Measurements from ENCODE around the gene TROAP. TPM values are rescaled to one million over a fixed set of nuclear protein-coding genes. Genes with fewer than 3 reads are reported as not detected.
"Not testable (repeated sequence)": the region's sequence is repeated elsewhere in the genome, so short reads cannot be mapped to it uniquely, and the experiment has no call there.

The TROAP gene
- polyA plus RNA-seq, 10 donors: 8.2 to 22.0 (median 11.0) TPM

- no peak for DNase-seq
Measured at GRCh38 chr12:49327887-49328286, 4.8 kb downstream of the TROAP start.

DNA sequence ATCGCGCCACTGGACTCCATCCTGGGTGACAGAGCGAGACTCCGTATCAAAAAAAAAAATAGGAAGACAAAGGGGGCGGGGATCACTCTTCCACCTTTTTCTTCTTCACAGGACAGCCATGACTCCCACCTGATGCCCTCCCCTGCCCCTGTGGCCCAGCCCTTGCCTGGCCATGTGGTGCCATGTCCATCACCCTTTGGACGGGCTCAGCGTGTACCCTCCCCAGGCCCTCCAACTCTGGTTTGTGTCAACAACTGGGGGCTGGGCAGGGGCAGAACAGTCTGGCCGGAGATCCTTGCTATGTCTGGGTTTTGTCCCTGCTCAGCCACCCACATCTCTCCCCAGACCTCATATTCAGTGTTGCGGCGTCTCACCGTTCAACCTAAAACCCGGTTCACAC, 5.8 kb downstream of the TROAP start:
- DNase-seq: no peak

DNA sequence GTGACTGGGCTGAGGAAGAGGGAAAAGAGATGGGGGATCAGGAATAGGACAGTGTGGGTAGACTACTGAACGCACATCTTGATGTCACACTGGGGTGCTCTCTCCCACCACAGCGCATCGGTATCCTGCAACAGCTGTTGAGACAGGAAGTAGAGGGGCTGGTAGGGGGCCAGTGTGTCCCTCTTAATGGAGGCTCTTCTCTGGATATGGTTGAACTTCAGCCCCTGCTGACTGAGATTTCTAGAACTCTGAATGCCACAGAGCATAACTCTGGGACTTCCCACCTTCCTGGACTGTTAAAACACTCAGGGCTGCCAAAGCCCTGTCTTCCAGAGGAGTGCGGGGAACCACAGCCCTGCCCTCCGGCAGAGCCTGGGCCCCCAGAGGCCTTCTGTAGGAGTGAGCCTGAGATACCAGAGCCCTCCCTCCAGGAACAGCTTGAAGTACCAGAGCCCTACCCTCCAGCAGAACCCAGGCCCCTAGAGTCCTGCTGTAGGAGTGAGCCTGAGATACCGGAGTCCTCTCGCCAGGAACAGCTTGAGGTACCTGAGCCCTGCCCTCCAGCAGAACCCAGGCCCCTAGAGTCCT, 7.1 kb downstream of the TROAP start:
- peak in 1 of 3 donors; percentile 6 for DNase-seq

DNA sequence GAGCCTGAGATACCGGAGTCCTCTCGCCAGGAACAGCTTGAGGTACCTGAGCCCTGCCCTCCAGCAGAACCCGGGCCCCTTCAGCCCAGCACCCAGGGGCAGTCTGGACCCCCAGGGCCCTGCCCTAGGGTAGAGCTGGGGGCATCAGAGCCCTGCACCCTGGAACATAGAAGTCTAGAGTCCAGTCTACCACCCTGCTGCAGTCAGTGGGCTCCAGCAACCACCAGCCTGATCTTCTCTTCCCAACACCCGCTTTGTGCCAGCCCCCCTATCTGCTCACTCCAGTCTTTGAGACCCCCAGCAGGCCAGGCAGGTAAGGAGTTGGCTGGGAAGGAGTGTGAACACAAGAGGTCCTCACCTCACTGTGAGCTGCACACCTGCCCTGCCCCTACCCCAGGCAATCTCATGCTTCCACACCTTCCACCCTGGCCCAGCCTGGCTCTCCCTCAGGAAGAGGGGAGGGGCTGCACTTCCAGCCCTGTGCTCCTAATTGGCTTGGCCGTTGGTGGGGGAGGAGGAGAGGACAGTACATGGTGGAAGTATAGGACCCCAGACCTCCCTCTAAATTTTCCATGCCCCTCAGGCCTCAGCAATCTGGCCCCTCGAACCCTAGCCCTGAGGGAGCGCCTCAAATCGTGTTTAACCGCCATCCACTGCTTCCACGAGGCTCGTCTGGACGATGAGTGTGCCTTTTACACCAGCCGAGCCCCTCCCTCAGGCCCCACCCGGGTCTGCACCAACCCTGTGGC, 7.8 kb downstream of the TROAP start:
- no peak for DNase-seq

GRCh38 chr12:49331380-49332222, 8.5 kb downstream of the TROAP start:
- DNase-seq: peak; percentile 43 to 87 (median 77)

GRCh38 chr12:49332441-49332861, 9.4 kb downstream of the TROAP start:
- DNase-seq: peak in 1 of 3 donors; percentile 26

- peak in 1 of 3 donors; percentile 30 for DNase-seq
Measured at GRCh38 chr12:49332891-49333371, 9.9 kb downstream of the TROAP start.

GRCh38 chr12:49333778-49334177, 10.7 kb downstream of the TROAP start:
- not testable (repeated sequence) for DNase-seq

- DNase-seq: peak in 1 of 3 donors; percentile 7
Measured at GRCh38 chr12:49334226-49334625, 11.2 kb downstream of the TROAP start.

DNA sequence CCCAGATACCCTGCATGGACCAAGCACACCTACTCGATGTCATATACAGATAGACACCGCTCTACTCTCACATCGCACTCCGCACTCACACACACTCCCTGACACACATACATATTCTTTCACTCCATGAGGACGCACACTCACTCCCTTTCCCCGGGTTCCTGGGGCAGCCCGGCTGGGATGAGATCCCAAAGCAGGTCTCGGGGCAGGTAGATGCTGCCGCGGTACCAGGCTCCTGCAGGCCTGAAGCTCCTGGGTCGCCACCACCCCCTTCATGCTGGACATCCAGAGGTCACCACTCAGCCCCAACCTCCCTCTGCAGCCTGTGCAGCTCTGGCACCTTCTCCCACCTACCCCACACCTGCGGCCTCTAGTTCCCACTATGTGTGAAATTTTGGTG, 11.6 kb downstream of the TROAP start:
- DNase-seq: peak in 1 of 3 donors; percentile 1

DNA sequence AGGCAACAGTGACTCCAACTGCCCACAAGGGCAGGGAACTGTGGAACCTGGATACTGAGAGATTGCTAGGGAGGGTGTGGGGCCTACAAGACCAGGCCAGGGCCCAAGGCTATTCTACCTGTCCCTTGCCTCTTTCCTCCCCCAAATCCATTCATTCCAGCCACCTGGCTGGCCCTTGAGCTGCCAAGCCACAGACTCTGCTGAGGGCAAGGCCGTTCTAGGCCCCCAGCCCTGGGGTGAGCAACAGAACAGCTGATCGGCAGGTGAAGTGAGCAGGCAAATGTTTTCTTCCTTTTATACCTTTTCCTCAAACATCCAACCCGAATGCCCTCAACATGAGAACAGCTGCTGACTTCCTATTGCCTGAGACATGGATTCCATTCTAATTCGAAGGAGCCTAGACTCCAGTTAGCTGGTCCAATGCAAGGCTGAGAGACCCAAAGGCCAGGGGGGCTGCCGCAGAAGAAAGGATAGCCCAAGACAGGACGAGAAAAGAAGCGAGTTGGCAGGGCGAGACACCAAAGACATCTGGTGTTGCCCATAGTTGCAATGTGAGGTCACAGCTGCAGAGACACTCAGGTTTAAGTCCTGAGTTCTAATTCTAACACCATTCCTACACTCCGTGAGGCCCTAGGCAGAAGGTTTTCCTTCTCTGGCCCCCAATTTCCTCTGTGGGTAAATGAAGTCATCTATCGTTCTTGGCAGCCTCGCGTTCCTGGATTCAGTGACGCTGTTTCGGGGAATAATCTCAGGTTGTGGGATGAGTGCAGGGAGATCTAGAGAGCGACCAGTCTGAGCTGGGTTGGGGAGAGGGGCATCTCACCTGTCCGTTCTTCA, 12.3 kb downstream of the TROAP start:
- DNase-seq: peak in 1 of 3 donors; percentile 32

DNA sequence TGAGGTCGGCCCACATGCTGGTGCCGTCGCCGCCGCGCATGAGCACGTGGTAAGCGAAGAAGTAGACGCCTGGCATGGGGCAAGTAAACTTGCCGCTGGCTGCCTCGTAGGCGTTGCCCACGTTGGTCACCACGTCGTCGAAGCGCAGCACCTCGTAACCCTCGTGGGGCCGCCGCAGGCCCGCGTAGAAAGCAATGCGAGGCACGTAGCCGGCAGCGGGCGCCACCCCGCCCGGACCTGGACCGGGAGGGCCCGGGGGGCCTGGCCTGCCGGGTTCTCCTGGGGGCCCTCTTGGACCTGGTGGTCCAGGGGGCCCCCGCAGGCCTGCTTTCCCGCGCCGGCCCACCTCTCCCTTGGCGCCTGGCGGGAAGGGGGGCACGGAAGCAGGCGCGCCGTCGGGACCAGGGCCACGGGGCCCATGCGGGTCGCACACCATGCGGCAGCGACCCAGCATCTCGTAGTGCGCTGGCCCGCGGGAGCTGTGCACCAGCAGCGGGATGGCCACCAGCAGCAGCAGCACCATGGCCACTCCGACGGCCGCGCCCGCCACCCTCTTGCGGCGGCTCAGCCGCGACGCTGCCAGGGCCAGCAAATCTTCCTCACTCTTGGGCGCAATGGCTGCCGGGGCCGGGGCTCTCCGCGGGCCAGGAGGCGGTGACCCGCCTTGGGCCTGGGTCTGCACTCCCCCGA, 13.0 kb downstream of the TROAP start:
- DNase-seq: peak in 1 of 3 donors; percentile 5

- peak; percentile 53 to 89 (median 77) for DNase-seq
Measured at GRCh38 chr12:49336645-49337584, 13.9 kb downstream of the TROAP start, which contains the start of gene C1QL4. Gene C1QL4 (minus strand): TSS chr12:49337188. CDS start chr12:49336477, 711 bp downstream.

DNA sequence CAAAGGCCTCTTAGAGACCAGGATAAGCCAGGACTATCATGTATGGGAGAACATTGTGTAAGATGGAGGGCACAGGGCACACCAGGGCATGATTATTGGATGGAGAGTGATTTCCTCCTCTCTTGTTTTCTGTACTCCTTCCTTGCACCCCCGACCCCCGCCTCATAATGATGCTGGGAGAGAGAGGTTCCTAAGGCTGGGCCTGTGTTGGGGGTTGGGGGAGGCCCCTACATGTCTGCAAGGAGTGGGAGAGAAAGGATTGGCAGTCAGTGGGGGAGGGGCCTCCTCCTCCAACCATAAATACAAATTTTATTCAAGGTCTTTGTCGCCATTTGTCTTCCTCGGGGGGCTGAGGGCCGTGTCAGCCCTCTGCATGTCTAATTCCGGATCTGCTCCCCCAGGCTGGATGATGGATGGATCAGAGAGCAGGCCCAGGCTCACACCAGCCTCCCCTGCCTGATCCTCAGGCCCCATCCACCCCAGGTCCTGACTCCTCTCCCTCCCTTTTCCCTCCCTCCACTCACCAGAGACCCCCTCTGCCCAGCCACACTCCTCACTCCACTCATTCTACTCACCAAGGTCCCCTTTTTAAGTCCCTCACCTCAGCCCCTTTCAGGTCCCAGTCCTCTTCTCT, 15.9 kb downstream of the TROAP start:
- DNase-seq: no peak

- peak in 1 of 3 donors; percentile 6 for DNase-seq
Measured at GRCh38 chr12:49339464-49339861, 16.4 kb downstream of the TROAP start.

DNA sequence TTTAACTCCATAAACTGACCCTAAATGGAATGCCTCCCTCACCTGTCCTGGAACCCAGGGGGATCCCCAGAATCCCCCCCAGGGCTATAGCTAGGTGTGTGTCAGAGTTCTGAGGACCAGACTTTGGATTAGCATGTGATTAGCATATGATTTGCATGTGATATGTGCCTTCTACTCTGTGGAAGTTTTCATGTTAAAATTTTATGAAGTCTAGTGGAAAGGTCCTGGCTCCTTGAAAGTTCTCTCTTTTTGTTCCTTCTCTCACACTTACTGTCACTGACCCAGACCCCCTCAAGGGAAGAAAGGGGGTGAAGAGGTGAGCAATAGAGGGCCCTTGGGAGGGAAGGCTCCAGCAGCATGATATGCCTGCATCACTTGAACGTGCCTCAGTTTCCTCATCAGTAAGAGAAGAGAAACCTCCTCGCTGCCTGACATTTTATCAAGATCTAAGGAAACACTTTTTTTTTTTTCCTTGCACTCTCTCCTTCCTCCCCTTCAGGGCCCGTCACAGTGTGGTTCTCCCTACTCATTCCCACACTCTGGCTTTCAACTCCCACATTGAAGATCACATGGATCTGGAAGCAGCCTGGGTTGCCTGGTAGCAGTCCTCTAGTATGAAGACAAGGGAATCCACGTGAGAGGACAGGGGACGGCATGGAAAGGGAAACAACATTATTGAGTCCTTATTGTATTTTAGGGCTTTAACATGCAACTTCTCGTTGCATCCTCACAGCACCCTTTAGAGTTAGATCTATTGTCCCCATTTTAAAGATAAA, 17.2 kb downstream of the TROAP start:
- peak in 1 of 3 donors; percentile 5 for DNase-seq

- DNase-seq: peak in 1 of 3 donors; percentile 16
Measured at GRCh38 chr12:49340971-49341776, 18.1 kb downstream of the TROAP start.
